Stomach (tissue), 9 donors: Measurements from ENCODE around the gene SUPT3H. TPM values are rescaled to one million over a fixed set of nuclear protein-coding genes. Genes with fewer than 3 reads are reported as not detected.

Experiments
- DNase-seq, 2 donors: peaks; one replicate each; pipeline versions ENCODE4 v3.0.0 to v3.0.0-alpha.2; 2013 to 2019
- H3K27ac ChIP-seq, 5 donors: fragments of 200-600 bp in 4 of 5; sonication (generic) in 4 of 5; one replicate each; pipeline ENCODE4 v1.5.1; 2013 to 2019; ENCODE audit warnings: mild to moderate bottlenecking in 1 of 5, moderate library complexity in 1 of 5
- H3K27me3 ChIP-seq, 3 donors: fragments of 200-600 bp; sonication (generic); one replicate each; pipeline ENCODE4 v1.5.1; 2017 to 2019; ENCODE audit warnings: mixed run types in 1 of 3
- H3K36me3 ChIP-seq, 4 donors: fragments of 200-600 bp; sonication (generic); 1 replicate in 3 of 4; 2 replicates in 1 of 4; pipeline ENCODE4 v1.5.1; 2016 to 2019
- H3K4me1 ChIP-seq, 4 donors: fragments of 200-600 bp; sonication (generic); one replicate each; pipeline ENCODE4 v1.5.1; 2016 to 2019
- H3K4me3 ChIP-seq, 4 donors: fragments of 200-600 bp; sonication (generic) in 3 of 4; one replicate each; pipeline ENCODE4 v1.5.1; 2016 to 2019; ENCODE audit warnings: mild to moderate bottlenecking in 1 of 4
- H3K9me3 ChIP-seq, 4 donors: fragments of 200-600 bp; sonication (generic); one replicate each; pipeline ENCODE4 v1.5.1; 2016 to 2019
- CTCF ChIP-seq, 7 experiments: fragments of 450-650 bp in 4 of 7; fragments of 200-600 bp in 3 of 7; sonication (generic) in 3 of 7; IDR thresholded peaks; one replicate each; pipeline ENCODE4 v1.5.1; 2016 to 2019; ENCODE audit warnings: antibody characterized with exemption in 7 of 7, control low read depth in 2 of 7, mild to moderate bottlenecking in 1 of 7
- EP300 ChIP-seq: sonication (generic); formaldehyde crosslinking; IDR thresholded peaks from one replicate; pipeline ENCODE4 v1.6.1; 2017; ENCODE audit warnings: antibody characterized with exemption
- POLR2A ChIP-seq, 4 donors: fragments of 450-650 bp; IDR thresholded peaks; one replicate each; pipeline ENCODE4 v1.6.1; 2016; ENCODE audit warnings: antibody characterized with exemption in 4 of 4, control low read depth in 2 of 4, mild to moderate bottlenecking in 1 of 4, moderate library complexity in 1 of 4
- POLR2AphosphoS5 ChIP-seq, 3 donors: sonication (generic); formaldehyde crosslinking; IDR thresholded peaks; one replicate each; pipeline ENCODE4 v1.6.1; 2016; ENCODE audit warnings: antibody characterized with exemption in 3 of 3
- WGBS, 5 donors: extraction: QIAGEN DNeasy Blood & Tissue Kit in 3 of 5; methylation state at CpG; one replicate each; pipeline versions ENCODE4 v1.1.5 to v1.1.7; 2013 to 2018; 5-methylcytosine and 5-hydroxymethylcytosine counted together
- intact Hi-C: fragments of 100-400 bp; cut with DNase I; formaldehyde crosslinking; loops from one replicate; pipeline ENCODE4 v1.15.1; 2023; ENCODE audit warnings: low total_unique reads
- polyA plus RNA-seq, 3 donors: library from polyadenylated mRNA; stranded (reverse); fragments of 200-250 nt; gene quantifications; one replicate each; pipeline ENCODE4 v1.2.3, GENCODE V29; 2013
- total RNA-seq, 5 donors: library from RNA; depleted of rRNA; stranded (reverse); fragments of >200 nt; gene quantifications; one replicate each; pipeline versions ENCODE4 v1.1.0 to v1.2.3, GENCODE V29; 2014 to 2016
- donor health status: healthy with polysubstance abuse.
- donor health status: Bipolar disorder and iron deficiency.
- donor health status: healthy.

The SUPT3H gene
- total and polyA plus RNA-seq, 8 donors, result 0.29 to 16.2 (median 4.0) TPM; not detected in 1

DNA sequence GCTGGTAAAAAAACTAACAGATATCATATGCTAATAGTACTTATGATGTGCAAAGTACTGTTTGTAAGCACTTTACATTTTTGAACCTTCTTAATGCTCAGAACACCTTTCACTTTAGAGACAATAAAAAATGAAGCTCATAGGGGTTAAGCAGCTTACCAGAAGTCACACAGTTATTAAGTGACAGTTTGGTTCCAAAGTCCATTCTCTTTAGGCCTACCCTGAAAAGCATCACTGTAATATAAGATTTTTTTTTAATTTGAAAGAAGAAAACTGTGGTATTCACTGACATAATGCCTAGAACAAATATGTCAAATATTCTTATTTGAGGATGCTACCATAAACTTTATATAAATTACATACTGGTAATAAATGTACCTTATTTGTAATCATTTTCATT is 177.2 kb downstream of the SUPT3H start:
- Histone ChIP-seq H3K4me1 (no peaks in the 10 kb centered on the region), H3K9me3 (no peaks in the 10 kb centered on the region), H3K27me3 (no peaks in the 10 kb centered on the region), H3K4me3 (no peak overlapping the region), H3K36me3 (no peaks in the 10 kb centered on the region), H3K27ac (no peak overlapping the region)
- DNase-seq, result no peak
- intact Hi-C loops, result no loop called here
- TF ChIP-seq EP300, result no peak
- no peak for TF ChIP-seq POLR2AphosphoS5 (IDR thresholded peaks at IDR 0.05)
- no peak for TF ChIP-seq POLR2A (IDR thresholded peaks at IDR 0.05)
- no peak for TF ChIP-seq CTCF (IDR thresholded peaks at IDR 0.05)

- Histone ChIP-seq H3K9me3 (no peaks in the 10 kb centered on the region), H3K36me3 (no peaks in the 10 kb centered on the region), H3K4me1 (no peaks in the 10 kb centered on the region), H3K27me3 (no peaks in the 10 kb centered on the region), H3K4me3 (no peak overlapping the region), H3K27ac (no peak overlapping the region)
- no peak for DNase-seq
- TF ChIP-seq EP300, result no peak
- TF ChIP-seq POLR2AphosphoS5 (IDR thresholded peaks at IDR 0.05), result no peak
- TF ChIP-seq CTCF (IDR thresholded peaks at IDR 0.05), result no peak
- no peak for TF ChIP-seq POLR2A (IDR thresholded peaks at IDR 0.05)
- intact Hi-C loops, result no loop called here
Measured at GRCh38 chr6:45199554-45199953, 178.2 kb downstream of the SUPT3H start.

- H3K9me3 ChIP-seq, result no peaks in the 10 kb centered on the region
- no peaks in the 10 kb centered on the region for H3K27me3 ChIP-seq
- WGBS, 5 donors, result 68 to 80% (median 79%) methylated on average over 3 of the region's 3 CpGs
- intact Hi-C loops, result no loop called here
- no peak for DNase-seq
- no peak for TF ChIP-seq POLR2AphosphoS5 (IDR thresholded peaks at IDR 0.05)
- no peak for TF ChIP-seq POLR2A (IDR thresholded peaks at IDR 0.05)
- no peak for TF ChIP-seq CTCF (IDR thresholded peaks at IDR 0.05)
- TF ChIP-seq EP300, result no peak
- H3K4me1 ChIP-seq, result no peaks in the 10 kb centered on the region
- H3K4me3 ChIP-seq, result no peak overlapping the region
- H3K27ac ChIP-seq, result no peak overlapping the region
- H3K36me3 ChIP-seq, result no peaks in the 10 kb centered on the region
Measured at GRCh38 chr6:45196121-45196520, 181.6 kb downstream of the SUPT3H start.

GRCh38 chr6:45195137-45195536 is 182.6 kb downstream of the SUPT3H start:
- no peak overlapping the region for H3K4me3 ChIP-seq
- H3K9me3 ChIP-seq, result no peaks in the 10 kb centered on the region
- intact Hi-C loops, result no loop called here
- H3K27me3 ChIP-seq, result no peaks in the 10 kb centered on the region
- TF ChIP-seq POLR2A (IDR thresholded peaks at IDR 0.05) (no peak), EP300 (no peak), CTCF (IDR thresholded peaks at IDR 0.05) (no peak), POLR2AphosphoS5 (IDR thresholded peaks at IDR 0.05) (no peak)
- no peaks in the 10 kb centered on the region for H3K36me3 ChIP-seq
- 87 to 95% (median 90%) methylated on average over 1 of the region's 1 CpG for WGBS, 5 donors
- no peak overlapping the region for H3K27ac ChIP-seq
- no peak for DNase-seq
- no peaks in the 10 kb centered on the region for H3K4me1 ChIP-seq
